CD4-positive, alpha-beta T cell treated with Interleukin-1 beta for 1 hour (primary cell): ENCODE measurements around the gene ENTPD1.
A peak's percentile ranks its signal among the peaks of the same experiment; 100 is the strongest.

Experiments used
- DNase-seq, 2 donors: peaks; one replicate each; pipeline ENCODE4 v3.0.0-alpha.2; 2020 to 2022

Gene ENTPD1

DNA sequence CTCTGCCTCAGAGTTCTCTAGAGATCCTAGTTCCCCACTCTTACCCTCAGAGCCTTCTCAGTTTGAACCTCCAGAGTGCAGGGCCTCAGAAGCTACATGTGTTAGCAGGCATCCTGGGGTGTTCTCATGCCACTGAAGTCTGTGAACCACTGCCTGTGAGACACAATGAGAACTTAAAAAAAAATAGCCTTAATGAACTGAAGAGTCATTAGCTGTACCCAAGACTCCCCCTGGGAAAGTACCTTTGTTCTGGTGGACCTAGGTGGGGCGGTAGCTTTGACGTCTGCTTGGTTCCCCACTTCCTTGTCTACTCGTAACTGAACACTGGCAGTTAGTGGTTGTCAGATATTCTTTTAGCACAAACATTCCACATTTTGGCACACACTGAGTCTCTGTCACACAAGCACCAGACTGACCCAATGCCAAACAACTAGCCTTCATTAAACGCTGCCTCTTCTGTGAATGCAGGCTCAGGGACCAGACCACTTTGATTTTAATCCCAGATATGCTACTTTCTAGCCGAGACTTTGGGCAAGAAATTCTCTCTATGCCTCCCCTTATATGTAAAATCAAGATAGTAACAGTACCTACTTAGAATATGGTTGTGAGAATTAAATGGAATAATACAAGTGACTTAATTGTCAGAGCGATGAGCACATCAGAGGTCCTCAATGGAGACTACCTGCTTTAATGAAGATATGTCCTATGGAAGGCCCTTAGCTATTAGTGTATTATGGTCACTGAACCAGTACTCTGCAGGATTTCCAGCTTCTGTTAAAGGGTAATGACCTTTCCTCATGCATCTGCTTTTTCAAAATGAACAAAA lies 76.5 kb downstream of the ENTPD1 start:
- peak; percentile 48 to 87 for DNase-seq

DNA sequence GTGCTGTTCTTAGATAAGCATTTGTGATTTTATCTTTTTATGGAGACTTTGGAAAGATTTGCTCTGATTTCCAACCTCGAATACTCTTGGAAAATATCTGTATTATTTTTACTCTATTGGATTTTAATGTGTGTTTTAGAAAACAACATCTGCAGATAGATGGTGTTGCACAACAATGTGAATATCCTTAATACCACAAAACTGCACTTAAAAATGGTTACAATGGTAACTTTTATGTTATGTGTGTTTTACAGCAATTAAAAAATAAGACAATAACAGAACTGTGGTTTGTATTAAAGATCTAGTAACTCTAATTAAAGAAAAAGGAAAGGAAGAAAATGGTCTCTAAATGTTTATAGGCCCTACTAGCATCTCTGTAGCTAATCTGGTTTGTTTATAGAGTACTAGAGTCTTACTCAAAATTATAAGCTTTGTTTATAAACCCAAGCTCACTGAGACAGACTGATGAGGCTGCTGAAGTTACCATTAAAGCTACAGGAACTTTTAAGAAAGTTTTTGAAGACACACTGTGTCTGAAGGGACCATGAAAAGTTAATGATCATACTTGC lies 77.2 kb downstream of the ENTPD1 start:
- DNase-seq: no peak

DNA sequence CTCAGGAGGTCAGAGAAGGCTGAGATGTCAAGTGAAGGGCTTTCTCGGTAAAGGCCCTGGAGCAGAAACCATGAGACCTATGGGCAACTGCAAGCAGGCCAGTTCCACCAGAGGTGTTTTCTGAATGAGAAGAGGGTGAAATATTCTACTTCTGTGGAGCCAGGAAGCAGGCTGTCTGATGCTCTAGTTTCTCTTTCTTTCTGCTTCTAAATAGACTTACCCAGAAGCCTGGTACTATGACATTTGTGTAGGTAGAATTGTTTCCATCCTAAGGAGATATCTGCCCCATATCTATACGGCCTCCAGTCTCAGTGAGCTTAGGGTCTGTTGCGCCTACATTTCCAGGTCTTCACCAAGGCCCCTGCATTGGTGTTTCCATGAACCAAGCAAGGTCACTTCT lies 78.4 kb downstream of the ENTPD1 start:
- DNase-seq: no peak

DNA sequence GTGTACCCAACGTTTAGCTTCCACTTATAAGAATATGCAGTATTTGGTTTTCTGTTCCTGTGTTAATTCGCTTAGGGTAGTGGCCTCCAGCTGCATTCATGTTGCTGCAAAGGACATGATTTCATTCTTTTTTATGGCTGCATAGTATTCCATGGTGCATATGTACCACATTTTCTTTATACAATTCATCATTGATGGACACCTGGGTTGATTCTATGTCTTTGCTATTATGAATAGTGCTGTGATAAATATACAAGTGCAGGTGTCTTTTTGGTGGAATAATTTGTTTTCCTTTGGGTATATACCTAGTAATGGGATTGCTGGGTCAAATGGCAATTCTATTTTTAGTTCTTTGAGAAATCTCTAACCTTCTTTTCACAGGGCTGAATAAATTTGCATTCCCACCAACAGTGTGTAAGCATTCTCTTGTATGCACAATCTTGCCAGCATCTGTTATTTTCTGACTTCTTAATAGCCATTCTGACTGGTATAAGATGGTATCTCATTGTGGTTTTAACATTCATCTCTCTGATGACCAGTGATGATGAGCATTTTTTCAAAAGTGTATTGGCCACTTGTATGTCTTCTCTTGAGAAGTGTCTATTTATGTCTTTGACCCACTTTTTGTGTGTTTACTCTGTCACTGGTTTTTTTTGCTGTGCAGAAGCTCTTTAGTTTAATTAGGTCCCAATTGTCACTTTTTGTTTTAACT lies 79.3 kb downstream of the ENTPD1 start:
- DNase-seq: no peak

DNA sequence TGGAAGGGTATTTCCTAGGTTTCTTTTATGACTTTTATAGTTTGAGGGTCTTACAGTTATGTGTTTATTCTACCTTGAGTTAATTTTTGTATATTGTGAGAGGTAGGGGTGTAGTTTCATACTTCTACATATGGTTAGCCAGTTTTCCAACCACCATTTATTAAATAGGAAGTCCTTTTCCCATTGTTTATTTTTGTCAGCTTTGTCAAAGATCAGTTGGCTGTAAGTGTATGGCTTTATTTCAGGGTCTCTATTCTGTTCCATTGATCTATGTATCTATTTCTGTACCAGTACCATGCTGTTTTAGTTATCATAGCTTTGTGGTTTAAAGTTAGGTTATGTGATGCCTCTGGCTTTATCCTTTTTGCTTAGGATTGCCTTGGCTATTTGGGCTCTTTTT lies 79.9 kb downstream of the ENTPD1 start:
- no peak for DNase-seq

DNA sequence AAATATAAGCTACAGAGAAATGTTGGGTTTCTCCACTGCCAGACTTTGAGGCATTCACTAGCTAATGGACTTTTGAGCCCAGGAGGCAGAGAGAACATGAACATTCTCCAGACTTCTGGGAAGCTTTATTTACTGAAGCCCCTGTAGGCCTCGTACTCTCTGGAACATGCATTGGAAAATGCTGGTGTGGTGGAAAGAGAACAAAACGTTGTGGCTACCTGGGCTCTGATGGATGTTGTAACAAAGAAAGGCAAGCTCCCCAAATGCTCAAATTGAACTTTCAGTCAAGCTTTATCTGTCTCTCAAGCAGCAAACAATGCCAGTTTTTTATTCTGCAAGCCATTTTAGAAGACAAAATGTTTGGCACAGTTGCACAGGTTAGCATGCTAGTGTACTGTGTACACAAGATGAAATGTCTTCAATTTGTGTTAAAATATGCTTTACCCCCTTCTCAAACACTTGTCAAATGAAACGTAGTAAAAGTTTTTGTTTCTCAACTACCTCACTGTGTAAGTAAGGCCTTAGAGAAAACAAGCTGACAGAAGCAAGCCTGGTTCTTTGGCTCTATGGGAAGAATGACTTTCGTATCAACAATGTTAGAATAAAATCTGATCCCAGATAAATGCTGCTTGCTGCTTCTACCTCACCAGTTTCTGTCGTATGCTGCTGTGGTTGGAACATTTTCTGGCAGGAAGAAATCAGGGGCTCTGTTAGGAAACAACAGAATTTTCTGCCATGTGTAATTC lies 80.8 kb downstream of the ENTPD1 start:
- no peak for DNase-seq

DNA sequence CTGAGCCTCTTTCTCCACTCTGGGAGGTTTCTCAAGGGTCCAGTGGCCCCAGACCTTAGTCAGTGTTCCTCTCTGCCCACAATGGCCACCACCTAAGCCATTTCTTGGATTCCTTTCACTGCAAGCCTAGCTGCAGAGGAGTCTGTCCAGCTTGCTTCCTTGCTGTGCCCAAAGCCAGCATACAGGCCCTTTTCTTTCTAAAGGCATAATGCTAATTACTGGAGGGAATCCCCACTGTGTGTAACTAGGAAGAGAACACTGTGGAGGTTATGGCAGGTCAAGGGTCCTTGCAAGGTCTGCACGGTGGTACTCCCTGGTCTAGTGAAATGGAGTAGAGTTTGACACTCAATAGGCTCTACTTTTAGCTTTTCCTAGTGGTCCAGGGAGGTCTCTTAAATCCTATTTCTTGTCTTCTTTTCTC lies 81.4 kb downstream of the ENTPD1 start:
- DNase-seq: no peak

DNA sequence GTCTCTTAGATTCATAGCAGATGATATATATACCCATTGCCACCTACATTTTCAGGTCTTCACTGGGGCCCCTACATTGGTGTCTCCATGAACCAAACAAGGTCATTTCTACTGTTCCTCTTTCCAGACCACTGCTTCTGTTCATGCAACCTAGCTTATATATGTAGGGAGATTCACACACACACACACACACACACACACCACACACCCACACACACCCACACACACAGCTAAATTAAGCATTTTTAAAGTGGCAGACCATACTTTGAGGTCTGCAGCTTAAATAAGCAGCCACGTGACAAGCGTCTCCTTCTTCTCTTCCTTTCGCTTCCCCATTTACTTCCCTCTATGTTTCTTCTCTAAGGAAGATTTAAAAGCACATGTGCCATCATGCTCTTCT lies 81.8 kb downstream of the ENTPD1 start:
- DNase-seq: peak in 1 of 2 donors; percentile 46

DNA sequence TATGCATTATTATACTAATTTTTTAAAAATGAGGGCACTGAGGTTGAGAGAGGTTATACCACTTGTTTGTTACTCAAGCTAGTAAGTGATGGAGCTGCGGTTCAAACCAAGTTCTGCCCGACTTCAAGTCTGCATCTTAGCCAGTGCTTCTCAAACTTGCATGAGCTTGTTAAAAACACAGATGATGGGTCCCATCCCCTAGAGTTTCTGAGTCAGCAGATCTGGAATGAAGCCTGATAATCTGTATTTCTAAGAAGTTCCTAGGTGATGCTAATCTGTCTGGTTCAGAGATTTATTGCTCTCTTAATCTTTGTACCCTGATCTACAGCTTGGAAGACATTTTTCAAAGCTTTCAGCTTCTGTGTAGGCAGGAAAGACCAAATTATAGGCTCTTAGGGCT lies 84.2 kb downstream of the ENTPD1 start:
- DNase-seq: no peak

DNA sequence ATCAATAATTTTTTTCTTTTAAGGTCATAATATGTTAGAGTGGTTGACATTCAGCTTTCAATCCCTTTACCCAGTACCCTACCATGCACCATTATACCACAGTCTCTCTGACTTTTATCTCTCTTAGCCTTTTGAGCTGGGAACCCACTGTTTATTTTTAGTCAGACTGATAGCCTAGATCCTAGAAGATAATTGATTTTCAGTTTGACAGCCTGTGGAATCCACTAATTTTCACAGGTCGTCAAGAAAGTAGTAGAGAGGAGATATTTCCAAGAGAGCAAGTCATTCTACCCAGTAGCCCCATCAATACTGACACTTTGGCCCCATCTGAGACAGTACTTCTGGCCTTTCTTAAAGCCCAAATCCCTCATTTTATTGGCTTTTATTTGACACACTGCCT lies 84.7 kb downstream of the ENTPD1 start:
- DNase-seq: no peak

DNA sequence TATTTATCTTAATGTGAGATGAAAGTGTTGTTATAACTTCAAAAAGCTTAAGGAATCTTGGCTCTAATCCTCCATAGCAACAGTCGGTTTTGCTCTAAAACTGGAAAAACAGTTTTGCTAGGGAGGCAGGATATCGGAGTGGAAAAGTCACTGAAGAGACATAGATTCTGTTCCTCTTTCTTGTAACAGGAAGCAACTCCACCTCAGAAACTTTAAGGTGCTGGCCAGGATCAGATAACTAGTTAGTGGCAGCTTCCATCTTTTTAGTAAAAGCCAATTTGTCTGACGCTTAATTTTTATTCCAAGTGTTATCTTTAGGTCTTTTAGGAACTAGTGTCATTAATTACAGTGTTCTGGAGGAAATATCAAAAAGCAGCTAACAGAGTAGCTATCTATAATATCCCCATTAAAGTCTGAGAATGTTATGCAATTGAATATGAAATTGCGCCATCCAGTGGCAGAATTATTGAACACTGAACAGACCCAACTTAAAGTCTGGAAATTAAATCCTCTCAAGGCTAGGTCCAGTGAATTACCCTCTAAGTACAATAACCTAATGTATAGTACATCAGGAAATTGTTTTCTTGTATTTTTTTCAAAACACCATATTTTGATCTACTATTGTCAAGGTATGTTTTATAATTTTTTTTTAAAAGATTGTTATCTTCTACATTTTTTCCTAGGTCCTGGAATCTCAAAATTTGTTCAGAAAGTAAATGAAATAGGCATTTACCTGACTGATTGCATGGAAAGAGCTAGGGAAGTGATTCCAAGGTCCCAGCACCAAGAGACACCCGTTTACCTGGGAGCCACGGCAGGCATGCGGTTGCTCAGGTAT lies 85.9 kb downstream of the ENTPD1 start:
- DNase-seq: peak; percentile 44 to 58

DNA sequence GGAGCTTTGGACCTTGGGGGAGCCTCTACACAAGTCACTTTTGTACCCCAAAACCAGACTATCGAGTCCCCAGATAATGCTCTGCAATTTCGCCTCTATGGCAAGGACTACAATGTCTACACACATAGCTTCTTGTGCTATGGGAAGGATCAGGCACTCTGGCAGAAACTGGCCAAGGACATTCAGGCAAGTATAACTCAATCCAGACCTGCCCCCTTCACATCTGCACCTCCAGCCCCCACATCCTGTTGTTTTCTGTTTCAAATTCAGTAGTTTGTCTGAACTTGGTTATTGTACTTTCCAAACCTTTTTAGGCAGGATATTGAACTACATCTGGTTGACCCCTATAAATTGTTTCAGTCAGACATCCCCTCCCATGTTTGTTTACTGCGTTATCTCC lies 89.4 kb downstream of the ENTPD1 start:
- DNase-seq: no peak

DNA sequence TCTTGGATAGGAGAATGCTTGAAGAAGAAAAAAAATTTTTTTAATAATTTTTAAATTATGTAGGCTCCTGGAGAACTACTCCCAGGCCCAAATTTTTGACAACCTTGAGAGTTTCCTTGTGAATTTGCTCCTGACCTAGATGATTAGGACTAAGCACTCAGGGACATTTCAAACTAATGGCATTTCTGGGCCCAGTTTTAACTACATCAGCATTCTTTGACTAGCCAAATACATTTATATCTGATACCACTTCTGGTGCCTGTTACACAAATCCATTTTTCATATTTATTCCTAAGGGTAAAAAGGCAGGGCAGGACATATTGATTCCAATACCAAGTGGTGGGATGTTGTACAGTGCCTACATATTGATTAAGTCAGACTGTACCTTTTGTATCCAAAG lies 91.0 kb downstream of the ENTPD1 start:
- DNase-seq: no peak

DNA sequence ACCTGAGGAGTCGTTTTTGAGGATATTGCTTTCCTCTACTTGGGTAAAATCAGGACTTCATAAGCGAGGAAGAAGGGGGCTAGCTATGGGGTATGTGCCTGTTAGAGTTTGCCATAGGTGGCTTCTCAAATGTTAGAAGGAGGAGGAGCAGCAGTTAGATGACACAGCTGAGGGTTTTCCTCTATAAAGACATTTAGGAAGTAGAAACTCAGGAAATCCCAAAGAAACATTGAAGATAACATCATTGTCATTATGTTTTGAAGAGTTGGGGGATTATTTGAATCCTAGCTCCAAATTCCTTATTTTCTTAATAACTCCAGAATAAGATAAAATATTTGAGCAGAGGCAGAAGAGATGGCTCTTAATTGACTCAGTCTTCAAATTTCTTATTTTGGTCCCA lies 92.9 kb downstream of the ENTPD1 start:
- DNase-seq: no peak

DNA sequence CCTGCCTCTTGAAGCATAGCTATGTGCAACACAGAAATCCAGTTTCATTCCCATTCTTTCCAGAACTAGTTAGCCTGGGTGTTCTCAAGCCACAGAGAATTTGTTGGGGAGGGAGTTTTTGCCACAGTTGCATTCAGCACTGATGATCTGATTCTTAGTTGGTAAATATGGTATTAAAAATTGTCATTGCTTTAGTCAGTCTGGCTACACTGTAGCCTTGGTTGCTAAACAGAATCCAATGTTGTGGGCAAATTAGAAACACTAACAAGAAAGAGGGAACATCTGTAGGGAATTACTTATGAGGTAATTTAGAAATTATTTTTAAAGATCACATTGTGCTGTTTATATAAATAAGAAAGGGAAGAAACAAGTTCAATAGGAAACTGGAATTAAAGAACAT lies 94.8 kb downstream of the ENTPD1 start:
- DNase-seq: no peak

DNA sequence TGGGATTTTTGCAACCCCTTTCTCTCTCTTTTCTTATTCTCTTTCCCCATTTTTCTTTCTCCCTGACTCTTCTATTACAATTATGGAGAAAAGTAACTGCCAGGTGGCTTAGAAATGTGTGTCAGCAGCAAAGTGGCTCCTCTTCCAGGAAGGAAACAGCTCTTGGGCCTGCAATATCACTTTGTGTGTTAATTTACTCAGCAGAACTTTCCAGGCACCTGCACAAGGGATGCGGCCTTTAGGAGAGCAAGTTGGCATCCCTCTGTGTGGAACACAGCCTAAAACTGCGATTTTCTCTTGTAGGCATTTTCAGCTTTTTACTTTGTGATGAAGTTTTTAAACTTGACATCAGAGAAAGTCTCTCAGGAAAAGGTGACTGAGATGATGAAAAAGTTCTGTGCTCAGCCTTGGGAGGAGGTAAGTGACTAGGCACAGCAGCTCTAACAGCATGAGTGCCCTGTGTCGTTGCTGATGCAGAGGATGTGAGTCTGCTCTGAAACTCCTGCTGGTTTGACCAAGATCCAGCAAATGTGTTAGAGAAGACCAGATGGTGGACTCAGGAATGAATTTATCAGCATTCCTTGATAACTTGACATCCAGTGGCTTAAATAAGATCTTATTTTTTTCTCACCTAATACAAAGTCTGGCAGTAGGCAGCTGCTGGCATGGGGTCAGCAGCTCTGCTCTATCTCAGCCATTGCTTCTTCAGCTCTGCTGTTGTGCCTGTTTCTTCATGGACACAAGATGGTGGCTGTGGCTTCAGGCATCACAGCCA lies 104.4 kb downstream of the ENTPD1 start:
- no peak for DNase-seq

DNA sequence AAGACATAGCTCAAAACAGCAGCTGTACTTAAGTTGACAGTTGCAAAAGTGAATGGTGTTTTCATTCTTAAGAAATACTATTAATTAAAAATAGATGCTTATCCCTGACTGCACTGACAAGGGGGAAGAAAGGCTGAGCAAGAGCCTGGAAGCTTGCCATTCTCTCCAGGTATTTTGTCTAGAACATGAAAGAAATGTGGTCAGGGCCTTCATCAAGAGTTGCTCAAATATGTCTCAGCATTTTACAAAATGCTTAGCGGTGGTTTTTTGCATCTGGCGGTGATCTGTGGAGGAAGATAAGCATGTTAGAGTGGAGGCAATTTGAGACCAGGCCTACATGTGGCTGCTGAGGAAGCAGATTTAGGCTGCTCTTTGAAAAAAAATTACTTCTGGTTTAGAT lies 105.4 kb downstream of the ENTPD1 start:
- DNase-seq: no peak

DNA sequence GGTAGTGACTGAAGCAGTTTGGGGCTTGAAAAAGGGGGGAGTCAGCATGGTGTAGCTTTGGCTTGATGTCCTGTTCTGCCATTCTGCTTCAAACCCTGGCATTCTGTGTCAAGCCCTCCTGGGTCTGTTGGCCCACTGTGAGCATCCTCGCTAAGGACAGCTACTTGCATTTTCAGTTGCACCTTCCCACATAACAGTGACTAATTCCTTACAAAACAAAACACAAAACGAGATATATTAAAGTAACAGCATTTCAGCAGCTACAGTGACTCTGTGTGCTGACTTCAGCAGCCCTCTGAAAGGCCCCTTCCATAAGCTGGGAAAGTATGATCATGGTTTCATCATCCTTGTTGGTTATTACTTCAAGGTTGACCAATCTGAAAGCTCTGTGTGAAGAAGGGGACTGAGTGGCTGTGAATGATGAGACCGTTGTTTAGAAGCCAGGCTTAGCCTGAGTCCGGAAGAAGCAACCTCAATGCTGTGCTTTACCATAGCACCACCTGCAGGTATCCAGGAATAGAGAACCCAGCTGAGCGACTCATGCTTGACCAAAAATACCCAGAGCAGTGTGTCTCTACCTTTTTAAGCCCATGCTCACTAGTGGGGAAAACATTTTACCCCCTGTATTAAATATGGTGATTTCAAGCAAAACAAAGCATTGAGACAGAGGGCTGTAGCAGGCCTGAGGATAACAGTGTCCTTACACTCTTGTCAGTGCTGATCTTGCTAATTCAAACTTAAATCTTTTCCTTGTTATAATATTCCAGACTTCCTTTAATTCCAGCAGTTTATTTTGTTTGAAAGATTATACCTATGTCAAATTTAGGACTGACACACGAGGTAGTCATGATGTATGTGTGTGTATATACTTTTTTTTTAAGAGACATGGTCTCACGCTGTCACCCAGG lies 109.2 kb downstream of the ENTPD1 start:
- DNase-seq: peak; percentile 39 to 64

DNA sequence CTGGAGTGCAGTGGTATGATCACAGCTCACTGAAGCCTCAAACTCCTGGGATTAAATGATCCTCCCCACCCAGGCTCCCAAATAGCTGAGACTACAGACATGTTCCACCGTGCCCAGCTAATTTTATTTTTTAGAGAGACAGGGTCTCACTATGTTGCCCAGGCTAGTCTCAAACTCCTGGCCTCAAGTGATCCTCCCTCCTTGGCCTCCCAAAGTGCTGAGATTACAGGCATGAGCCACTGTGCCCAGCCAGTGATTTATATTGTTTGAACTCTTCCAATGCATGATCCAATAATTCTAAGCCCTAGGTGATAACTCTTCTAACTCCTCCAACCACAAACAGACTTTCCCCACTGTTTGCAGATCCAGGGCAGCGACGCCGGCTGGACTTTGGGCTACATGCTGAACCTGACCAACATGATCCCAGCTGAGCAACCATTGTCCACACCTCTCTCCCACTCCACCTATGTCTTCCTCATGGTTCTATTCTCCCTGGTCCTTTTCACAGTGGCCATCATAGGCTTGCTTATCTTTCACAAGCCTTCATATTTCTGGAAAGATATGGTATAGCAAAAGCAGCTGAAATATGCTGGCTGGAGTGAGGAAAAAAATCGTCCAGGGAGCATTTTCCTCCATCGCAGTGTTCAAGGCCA lies 110.0 kb downstream of the ENTPD1 start:
- DNase-seq: no peak

DNA sequence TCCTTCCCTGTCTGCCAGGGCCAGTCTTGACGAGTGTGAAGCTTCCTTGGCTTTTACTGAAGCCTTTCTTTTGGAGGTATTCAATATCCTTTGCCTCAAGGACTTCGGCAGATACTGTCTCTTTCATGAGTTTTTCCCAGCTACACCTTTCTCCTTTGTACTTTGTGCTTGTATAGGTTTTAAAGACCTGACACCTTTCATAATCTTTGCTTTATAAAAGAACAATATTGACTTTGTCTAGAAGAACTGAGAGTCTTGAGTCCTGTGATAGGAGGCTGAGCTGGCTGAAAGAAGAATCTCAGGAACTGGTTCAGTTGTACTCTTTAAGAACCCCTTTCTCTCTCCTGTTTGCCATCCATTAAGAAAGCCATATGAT lies 110.5 kb downstream of the ENTPD1 start:
- DNase-seq: no peak
